Activated naive CD8-positive, alpha-beta T cell treated with anti-CD3 and anti-CD28 coated beads for 36 hours (primary cell): ENCODE measurements around the gene AK9. TPM values are rescaled to one million over a fixed set of nuclear protein-coding genes. Genes with fewer than 3 reads are reported as not detected.
A peak's percentile ranks its signal among the peaks of the same experiment; 100 is the strongest.

Experiments
- DNase-seq: peaks from one replicate; pipeline ENCODE4 v3.0.0; 2021
- H3K27ac Mint-ChIP-seq: one replicate; pipeline ENCODE4 v1.8.0; 2022; ENCODE audit warnings: mild to moderate bottlenecking, moderate library complexity, mixed read lengths
- H3K27me3 Mint-ChIP-seq: one replicate; pipeline ENCODE4 v1.8.0; 2022; ENCODE audit warnings: mild to moderate bottlenecking, mixed read lengths
- H3K36me3 Mint-ChIP-seq: one replicate; pipeline ENCODE4 v1.8.0; 2021; ENCODE audit warnings: mild to moderate bottlenecking, mixed read lengths
- H3K4me1 Mint-ChIP-seq: one replicate; pipeline ENCODE4 v1.8.0; 2021; ENCODE audit warnings: mixed read lengths
- H3K4me3 Mint-ChIP-seq: one replicate; pipeline ENCODE4 v1.8.0; 2022; ENCODE audit warnings: mild to moderate bottlenecking, moderate library complexity, mixed read lengths
- H3K9me3 Mint-ChIP-seq: one replicate; pipeline ENCODE4 v1.8.0; 2022; ENCODE audit warnings: mixed read lengths
- total RNA-seq, 2 experiments: library from RNA; stranded (reverse); gene quantifications; one replicate each; pipeline ENCODE4 v1.2.3, GENCODE V29; 2021

AK9 gene
- total RNA-seq, 2 experiments from 2014 or later: 3.1 to 3.9 TPM

- no peaks in the 10 kb centered on the region for H3K9me3 Mint-ChIP-seq
- DNase-seq: no peak
- peaks cover 17% of the 10 kb centered on the region for H3K4me1 Mint-ChIP-seq
- H3K36me3 Mint-ChIP-seq: no peaks in the 10 kb centered on the region
- no peaks in the 10 kb centered on the region for H3K27me3 Mint-ChIP-seq
- H3K4me3 Mint-ChIP-seq: no peak overlapping the region
- no peak overlapping the region for H3K27ac Mint-ChIP-seq
Measured at GRCh38 chr6:109496036-109496772, 194.8 kb downstream of the AK9 start.

DNA sequence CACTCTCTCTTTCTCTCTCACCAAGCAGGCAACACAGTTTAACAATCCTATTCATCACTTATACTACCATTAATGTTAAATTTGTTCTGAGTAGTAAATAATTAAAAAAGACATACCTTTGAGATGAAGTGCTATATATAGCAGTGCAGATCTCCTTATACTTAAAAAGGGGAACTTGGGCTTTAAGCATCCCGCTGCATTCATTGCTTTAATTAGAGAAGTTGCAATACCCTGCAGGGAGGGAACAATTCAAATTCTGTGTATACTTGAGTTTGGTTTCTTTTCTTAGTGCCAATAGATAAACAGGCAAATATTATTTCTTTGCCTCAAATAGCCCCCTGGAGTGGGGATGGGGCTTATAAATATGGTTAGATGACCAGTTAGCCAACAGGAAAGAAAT is 197.1 kb downstream of the AK9 start:
- Mint-ChIP-seq H3K27me3 (no peaks in the 10 kb centered on the region), H3K27ac (no peak overlapping the region), H3K4me1 (peaks cover 29% of the 10 kb centered on the region), H3K36me3 (no peaks in the 10 kb centered on the region), H3K4me3 (no peak overlapping the region), H3K9me3 (no peaks in the 10 kb centered on the region)
- DNase-seq: no peak

DNA sequence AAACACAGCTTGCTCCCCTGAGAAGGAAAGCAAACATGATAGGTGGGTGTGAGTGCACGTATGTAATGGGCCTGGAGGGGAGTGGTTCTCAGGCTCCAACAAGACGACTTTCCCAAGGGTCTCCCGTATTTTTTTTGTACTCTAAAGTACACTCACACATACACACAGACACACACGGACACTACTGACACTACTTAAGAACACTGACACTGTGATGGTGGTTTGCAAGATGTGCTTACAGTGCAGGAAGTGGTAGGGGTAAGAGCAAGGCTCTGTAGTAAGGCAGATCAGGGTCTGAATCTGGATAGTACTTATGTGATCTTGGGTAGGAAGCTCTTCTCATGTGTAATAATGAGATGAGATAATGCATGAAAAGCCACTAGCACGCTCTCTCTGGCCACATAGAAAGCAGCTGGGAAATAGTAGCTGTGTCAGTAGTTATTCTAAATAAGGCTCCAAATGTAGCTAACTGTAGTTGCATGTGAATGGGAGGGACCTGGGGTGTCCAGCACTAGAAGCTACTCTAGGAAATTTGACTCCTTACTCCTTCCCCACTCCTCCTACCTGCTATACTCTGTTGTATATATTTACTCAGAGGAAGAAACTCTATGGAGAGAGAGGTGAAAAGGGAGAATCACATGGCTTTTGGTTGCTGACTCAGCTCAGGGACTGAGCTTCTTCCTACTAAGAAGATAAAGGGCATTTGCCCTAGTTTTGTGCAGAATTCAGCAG is 199.6 kb downstream of the AK9 start:
- H3K27me3 Mint-ChIP-seq: no peaks in the 10 kb centered on the region
- H3K27ac Mint-ChIP-seq: peak overlapping the region; percentile 60
- peaks cover 27% of the 10 kb centered on the region for H3K4me1 Mint-ChIP-seq
- no peaks in the 10 kb centered on the region for H3K36me3 Mint-ChIP-seq
- no peak for DNase-seq
- H3K4me3 Mint-ChIP-seq: no peak overlapping the region
- no peaks in the 10 kb centered on the region for H3K9me3 Mint-ChIP-seq

DNA sequence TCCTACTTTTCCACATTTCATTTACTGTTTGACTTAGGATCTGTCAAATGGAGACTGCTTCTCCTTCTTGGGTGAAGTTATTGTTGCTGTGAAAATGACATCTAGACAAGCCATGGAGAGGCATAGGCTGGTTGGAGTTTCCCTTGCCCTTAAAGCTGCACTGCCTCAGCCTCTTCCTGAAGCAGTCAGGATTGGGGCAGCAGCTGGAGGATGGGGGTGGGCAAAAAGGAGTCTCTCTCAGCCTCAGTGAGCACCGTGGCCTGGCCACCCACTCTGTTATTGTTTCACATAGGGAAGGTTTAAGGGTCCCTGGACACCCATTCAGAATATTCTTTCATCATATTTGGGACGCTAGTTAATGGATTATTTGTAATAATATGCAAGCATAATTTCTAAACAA is 200.3 kb downstream of the AK9 start:
- no peak for DNase-seq
- Mint-ChIP-seq H3K36me3 (no peaks in the 10 kb centered on the region), H3K9me3 (no peaks in the 10 kb centered on the region), H3K4me1 (peaks cover 25% of the 10 kb centered on the region), H3K27ac (peak overlapping the region; percentile 60), H3K4me3 (no peak overlapping the region), H3K27me3 (no peaks in the 10 kb centered on the region)

DNA sequence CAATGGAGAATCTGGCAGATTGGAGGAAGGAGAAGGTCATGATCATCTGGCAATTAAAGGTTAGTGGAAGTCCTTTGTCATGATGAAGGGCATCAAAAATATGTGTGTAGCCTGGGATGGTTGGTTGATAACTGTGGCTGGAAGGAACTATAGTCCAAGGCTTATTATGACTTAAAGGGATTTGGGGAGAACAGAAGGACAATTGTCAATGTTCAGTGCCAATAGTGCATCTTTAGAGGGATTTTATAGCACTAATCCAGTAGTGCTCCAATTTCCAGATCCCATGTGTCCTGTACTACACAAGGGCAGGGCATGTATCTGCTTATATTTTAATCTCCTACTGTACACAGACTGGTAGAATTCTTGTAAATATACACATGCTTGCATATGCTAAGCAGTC is 203.0 kb downstream of the AK9 start:
- H3K4me1 Mint-ChIP-seq: peaks cover 29% of the 10 kb centered on the region
- DNase-seq: no peak
- H3K27ac Mint-ChIP-seq: no peak overlapping the region
- H3K36me3 Mint-ChIP-seq: no peaks in the 10 kb centered on the region
- H3K4me3 Mint-ChIP-seq: no peak overlapping the region
- no peaks in the 10 kb centered on the region for H3K27me3 Mint-ChIP-seq
- H3K9me3 Mint-ChIP-seq: no peaks in the 10 kb centered on the region

DNA sequence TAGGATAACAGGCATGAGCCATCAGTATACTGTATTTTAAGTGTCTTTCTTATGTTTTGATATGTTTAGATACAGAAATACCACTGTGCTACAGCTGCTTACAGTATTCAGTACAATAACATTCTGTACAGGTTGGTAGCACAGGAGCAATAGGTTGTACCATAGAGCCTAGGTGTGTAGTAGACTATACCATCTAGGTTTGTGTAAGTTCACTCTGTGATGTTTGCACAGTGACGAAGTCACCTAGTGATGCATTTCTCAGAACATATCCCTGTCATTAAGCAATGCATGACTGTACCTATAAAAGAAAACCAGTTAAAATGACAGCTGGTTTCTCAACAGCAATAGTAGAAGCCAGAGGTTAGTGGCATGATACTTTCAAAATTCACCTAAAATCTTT is 204.9 kb downstream of the AK9 start:
- no peak overlapping the region for H3K4me3 Mint-ChIP-seq
- H3K9me3 Mint-ChIP-seq: no peaks in the 10 kb centered on the region
- peak overlapping the region; percentile 36 for H3K27ac Mint-ChIP-seq
- peaks cover 14% of the 10 kb centered on the region for H3K36me3 Mint-ChIP-seq
- DNase-seq: no peak
- no peaks in the 10 kb centered on the region for H3K27me3 Mint-ChIP-seq
- H3K4me1 Mint-ChIP-seq: peaks cover 28% of the 10 kb centered on the region

DNA sequence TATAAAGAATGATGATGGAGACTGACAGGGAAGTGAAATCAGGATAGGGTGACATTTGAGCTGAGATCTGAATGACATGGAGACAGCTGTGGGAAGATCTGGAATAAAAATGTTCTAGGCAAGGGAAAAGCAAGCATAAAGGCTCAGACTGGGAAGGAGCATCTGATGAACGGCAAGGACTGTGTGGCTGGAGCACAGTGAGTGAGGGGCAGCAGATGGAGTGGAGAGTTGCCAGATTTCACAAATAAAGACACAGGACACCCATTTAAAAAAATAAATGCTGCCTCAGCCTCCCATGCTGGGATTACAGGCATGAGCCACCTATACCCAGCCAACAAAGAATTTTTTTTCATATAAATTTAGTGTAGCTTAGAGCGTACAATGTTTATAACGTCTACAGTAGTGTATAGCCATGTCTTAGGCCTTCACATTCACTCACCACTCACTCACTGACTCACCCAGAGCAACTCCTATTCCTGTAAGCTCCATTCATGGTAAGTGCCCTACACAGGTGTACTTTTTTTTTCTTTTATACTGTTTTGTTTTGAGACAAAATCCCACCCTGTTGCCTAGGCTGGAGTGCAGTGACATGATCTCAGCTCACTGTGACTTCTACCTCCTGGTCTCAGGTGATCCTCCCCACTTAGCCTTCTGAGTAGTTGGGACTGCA is 205.6 kb downstream of the AK9 start:
- peaks cover 26% of the 10 kb centered on the region for H3K4me1 Mint-ChIP-seq
- no peak overlapping the region for H3K27ac Mint-ChIP-seq
- H3K9me3 Mint-ChIP-seq: no peaks in the 10 kb centered on the region

GRCh38 chr6:109484122-109484521 is 206.9 kb downstream of the AK9 start:
- Mint-ChIP-seq H3K36me3 (peaks cover 31% of the 10 kb centered on the region), H3K4me1 (peaks cover 28% of the 10 kb centered on the region), H3K27ac (no peak overlapping the region), H3K4me3 (peak overlapping the region; percentile 72), H3K9me3 (no peaks in the 10 kb centered on the region), H3K27me3 (no peaks in the 10 kb centered on the region)
- no peak for DNase-seq

More for the DNA sequence above, 205.6 kb downstream of the AK9 start:
- H3K36me3 Mint-ChIP-seq: peaks cover 20% of the 10 kb centered on the region
- H3K27me3 Mint-ChIP-seq: no peaks in the 10 kb centered on the region
- no peak for DNase-seq
- H3K4me3 Mint-ChIP-seq: no peak overlapping the region

DNA sequence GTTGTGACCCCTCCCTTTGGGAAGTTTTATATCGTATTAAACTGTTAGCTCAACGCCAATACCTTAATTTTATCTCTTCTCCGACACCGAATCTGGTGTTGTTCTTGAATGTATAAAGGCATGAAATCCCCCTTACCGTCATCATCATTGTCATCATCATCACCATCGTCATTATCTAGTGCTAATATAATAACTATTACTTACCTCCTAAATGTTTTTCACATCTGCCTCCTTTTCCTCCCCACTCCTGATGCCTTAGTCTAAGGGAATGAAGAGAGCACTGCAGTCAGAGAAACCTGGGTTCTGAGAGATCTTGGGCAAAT is 207.3 kb downstream of the AK9 start:
- peak overlapping the region; percentile 53 for H3K27ac Mint-ChIP-seq
- H3K27me3 Mint-ChIP-seq: no peaks in the 10 kb centered on the region
- no peaks in the 10 kb centered on the region for H3K9me3 Mint-ChIP-seq
- peak overlapping the region; percentile 72 for H3K4me3 Mint-ChIP-seq
- no peak for DNase-seq
- peaks cover 35% of the 10 kb centered on the region for H3K36me3 Mint-ChIP-seq
- peaks cover 32% of the 10 kb centered on the region for H3K4me1 Mint-ChIP-seq

DNA sequence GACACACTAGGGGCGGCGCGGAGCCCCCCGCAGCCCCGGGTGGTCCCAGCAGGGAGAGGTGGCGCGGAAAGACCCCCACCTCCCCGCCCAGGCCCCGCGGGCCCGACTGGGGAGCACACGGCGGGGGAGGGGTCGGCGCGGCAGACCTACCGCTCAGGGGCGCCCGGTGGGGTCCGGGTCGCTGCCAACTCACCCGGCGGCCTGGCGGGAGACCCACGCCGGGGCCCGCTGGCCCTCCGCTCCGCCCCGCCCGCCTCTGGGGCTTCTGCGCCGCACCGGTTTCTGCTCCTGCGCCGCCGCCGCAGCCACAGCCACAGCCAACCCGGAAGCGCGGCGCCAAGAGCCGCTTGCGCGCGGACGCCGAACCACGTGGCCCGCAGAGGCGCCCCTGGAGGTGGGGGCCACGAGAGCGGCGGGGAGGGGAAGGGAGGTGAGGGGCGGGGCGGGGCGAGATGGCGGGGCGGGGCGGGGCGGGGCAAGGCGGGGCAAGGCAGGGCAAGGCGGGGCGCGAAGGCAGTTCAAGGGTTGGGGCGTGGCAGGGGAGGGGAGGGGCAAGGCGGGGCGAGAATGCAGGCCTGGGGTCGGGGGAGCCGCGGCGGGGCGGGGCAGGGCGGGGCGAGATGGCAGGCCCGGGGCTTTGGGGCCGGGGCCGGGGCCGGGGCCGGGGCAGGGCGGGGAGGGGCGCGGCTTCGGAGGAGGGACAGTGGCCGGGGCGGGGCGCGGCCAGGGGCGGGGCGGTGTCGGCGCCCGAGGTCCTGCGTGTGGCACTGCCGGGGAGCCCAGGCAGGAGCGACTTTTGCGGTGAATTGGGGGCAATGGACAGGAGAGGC is 207.9 kb downstream of the AK9 start, which contains the start of gene ZBTB24:
Gene ZBTB24, minus strand, starts transcription at position 315 of the 830 bp plus-strand sequence. CDS start 1,193 bp downstream, outside the sequence.
- Mint-ChIP-seq H3K27me3 (no peaks in the 10 kb centered on the region), H3K27ac (peak within 1 kb of the TSS; percentile 90), H3K36me3 (peaks cover 41% of the 10 kb centered on the region), H3K4me3 (peak within 1 kb of the TSS; percentile 94), H3K9me3 (no peaks in the 10 kb centered on the region), H3K4me1 (peaks cover 38% of the 10 kb centered on the region)
- DNase-seq: peak; percentile 92

DNA sequence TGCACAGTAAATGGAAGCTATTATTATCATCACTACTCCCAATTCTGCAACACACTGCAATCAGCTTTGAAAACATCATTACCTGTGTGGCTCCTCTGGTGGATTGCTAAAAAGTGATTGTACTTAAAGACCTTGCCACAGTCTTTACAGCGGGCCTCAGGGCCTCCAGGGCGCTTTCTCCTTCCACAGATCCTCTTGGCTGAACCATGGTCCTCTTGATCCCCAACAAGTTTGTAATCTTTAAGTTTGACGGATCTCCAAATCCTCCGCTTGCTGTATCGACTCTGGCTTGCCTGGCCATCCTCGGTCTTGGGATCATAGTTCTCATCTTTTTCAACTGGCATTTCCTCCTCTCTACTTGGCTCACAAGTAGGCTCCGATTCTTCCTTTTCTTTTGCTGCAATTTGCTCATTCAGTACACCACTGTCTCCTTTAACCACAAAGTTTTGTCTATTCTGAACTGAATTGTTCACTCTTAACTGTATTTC is 210.0 kb downstream of the AK9 start:
- peaks cover 55% of the 10 kb centered on the region for H3K4me1 Mint-ChIP-seq
- peak overlapping the region; percentile 90 for H3K27ac Mint-ChIP-seq
- no peaks in the 10 kb centered on the region for H3K27me3 Mint-ChIP-seq
- H3K36me3 Mint-ChIP-seq: peaks cover 58% of the 10 kb centered on the region
- DNase-seq: no peak
- H3K4me3 Mint-ChIP-seq: peak overlapping the region; percentile 94
- no peaks in the 10 kb centered on the region for H3K9me3 Mint-ChIP-seq

- Mint-ChIP-seq H3K27ac (peak overlapping the region; percentile 72), H3K27me3 (no peaks in the 10 kb centered on the region), H3K4me3 (peak overlapping the region; percentile 82), H3K36me3 (peaks cover 69% of the 10 kb centered on the region), H3K4me1 (peaks cover 63% of the 10 kb centered on the region), H3K9me3 (no peaks in the 10 kb centered on the region)
- DNase-seq: no peak
Measured at GRCh38 chr6:109478841-109479624, 212.0 kb downstream of the AK9 start.

DNA sequence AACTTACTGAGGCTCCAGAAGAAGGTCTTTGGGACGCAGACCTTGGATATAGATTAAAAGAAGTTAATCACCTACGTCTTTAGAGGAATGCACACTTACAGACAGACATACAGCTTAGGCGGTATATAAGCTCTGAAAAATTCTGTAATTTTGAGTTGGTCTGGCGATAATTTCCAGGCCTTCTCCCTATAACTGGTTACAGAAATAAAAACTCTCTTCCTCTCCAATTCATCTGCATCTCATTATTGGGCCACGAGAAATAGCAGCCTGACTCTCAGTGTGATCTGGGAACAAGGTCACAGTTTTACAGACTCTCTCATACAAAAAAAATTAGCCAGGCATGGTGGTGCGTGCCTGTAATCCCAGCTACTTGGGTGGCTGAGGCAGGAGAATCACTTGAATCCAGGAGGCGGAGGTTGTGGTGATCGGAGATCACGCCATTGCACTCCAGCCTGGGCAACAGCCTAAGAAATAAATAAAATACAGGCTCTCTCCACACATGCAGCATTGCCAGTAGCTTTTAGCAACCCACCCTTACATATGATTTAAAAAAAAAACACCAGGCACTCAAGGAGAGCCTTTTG is 212.7 kb downstream of the AK9 start:
- H3K9me3 Mint-ChIP-seq: no peaks in the 10 kb centered on the region
- peaks cover 65% of the 10 kb centered on the region for H3K4me1 Mint-ChIP-seq
- H3K4me3 Mint-ChIP-seq: peak overlapping the region; percentile 82
- H3K27me3 Mint-ChIP-seq: no peaks in the 10 kb centered on the region
- H3K36me3 Mint-ChIP-seq: peaks cover 73% of the 10 kb centered on the region
- DNase-seq: no peak
- peak overlapping the region; percentile 72 for H3K27ac Mint-ChIP-seq

GRCh38 chr6:109477725-109478124 is 213.3 kb downstream of the AK9 start:
- Mint-ChIP-seq H3K9me3 (no peaks in the 10 kb centered on the region), H3K27me3 (no peaks in the 10 kb centered on the region), H3K27ac (peak overlapping the region; percentile 71), H3K4me1 (peaks cover 70% of the 10 kb centered on the region), H3K36me3 (peaks cover 79% of the 10 kb centered on the region), H3K4me3 (peak overlapping the region; percentile 82)
- no peak for DNase-seq
